Measurements from ENCODE around the gene NAA80.

NAA80 gene

DNA sequence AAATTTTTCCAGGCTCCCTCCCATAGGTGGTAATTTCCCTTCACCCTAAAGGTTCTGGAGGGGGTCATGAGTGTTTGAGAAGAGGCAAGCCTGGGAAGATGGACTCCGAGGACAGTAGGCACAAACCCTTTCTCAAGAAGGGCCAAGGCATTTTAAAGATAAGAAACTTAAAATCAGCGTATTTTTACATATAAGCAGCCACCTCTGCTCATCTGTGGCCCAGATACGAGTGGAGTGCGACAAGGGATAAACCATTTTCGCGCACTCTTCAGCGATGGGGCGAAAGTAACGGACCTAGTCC lies 40.9 kb upstream of the NAA80 start:
- TF ChIP-seq, protein P1, sequence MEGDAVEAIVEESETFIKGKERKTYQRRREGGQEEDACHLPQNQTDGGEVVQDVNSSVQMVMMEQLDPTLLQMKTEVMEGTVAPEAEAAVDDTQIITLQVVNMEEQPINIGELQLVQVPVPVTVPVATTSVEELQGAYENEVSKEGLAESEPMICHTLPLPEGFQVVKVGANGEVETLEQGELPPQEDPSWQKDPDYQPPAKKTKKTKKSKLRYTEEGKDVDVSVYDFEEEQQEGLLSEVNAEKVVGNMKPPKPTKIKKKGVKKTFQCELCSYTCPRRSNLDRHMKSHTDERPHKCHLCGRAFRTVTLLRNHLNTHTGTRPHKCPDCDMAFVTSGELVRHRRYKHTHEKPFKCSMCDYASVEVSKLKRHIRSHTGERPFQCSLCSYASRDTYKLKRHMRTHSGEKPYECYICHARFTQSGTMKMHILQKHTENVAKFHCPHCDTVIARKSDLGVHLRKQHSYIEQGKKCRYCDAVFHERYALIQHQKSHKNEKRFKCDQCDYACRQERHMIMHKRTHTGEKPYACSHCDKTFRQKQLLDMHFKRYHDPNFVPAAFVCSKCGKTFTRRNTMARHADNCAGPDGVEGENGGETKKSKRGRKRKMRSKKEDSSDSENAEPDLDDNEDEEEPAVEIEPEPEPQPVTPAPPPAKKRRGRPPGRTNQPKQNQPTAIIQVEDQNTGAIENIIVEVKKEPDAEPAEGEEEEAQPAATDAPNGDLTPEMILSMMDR (conservative IDR thresholded peaks at IDR 0.05; ENCODE audit: low read depth, low read length), result no peak
- no peaks in the 10 kb centered on the region for H3K4me1 ChIP-seq (ENCODE audit: low read depth, poor library complexity, severe bottlenecking)
- no peak overlapping the region for H3K4me3 ChIP-seq (IDR thresholded peaks at IDR 0.05; ENCODE audit: insufficient read depth, low read depth, low read length)
- peaks cover 19% of the 10 kb centered on the region for H3K79me2 ChIP-seq (ENCODE audit: insufficient read depth, low read depth)
- no peaks in the 10 kb centered on the region for H3K36me3 ChIP-seq (ENCODE audit: insufficient read depth)
- H3K4me2 ChIP-seq, result no peak overlapping the region
- no peaks in the 10 kb centered on the region for H4K20me1 ChIP-seq (ENCODE audit: insufficient read depth)
- H2AFZ ChIP-seq (ENCODE audit: low read depth), result no peak overlapping the region
- no peaks in the 10 kb centered on the region for H3K27me3 ChIP-seq (ENCODE audit: insufficient read depth, low read depth)
- H3K27ac ChIP-seq, result no peak overlapping the region
- no peak overlapping the region for H3K9ac ChIP-seq

DNA sequence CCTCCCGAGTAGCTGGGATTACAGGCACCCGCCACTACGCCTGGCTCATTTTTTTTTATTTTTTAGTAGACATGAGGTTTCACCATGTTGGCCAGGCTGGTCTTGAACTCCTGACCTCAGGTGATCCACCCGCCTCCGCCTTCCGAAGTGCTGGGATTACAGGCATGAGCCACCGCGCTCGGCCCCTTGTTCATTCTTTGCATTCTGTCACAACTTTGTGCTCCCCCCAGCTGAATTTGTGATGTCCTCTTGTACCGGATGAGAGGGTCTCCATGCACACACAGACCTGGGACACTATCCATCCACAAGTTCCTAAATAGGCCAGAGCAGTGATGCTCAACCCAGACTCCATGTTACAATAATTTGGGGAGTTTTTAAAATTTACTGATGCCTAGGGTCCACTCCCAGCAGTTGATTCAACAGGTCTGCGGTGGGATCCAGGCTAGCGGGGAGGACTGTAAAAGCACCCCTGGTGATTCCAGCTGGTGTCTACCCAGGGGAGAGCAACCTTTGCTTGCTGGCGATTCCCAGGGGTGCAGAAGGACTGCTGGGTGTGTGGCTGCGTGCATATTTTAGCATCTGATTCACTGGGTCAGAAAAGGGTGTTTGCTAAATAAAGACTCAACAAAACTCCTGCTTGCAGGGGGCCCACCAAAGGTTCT lies 40.4 kb upstream of the NAA80 start:
- TF ChIP-seq, protein P1 (conservative IDR thresholded peaks at IDR 0.05; ENCODE audit: low read depth, low read length), result no peak
- no peaks in the 10 kb centered on the region for H3K27me3 ChIP-seq (ENCODE audit: insufficient read depth, low read depth)
- H3K4me3 ChIP-seq (IDR thresholded peaks at IDR 0.05; ENCODE audit: insufficient read depth, low read depth, low read length), result no peak overlapping the region
- H3K36me3 ChIP-seq (ENCODE audit: insufficient read depth), result no peaks in the 10 kb centered on the region
- no peak overlapping the region for H3K27ac ChIP-seq
- H3K79me2 ChIP-seq (ENCODE audit: insufficient read depth, low read depth), result peaks cover 24% of the 10 kb centered on the region
- H2AFZ ChIP-seq (ENCODE audit: low read depth), result no peak overlapping the region
- no peak overlapping the region for H3K4me2 ChIP-seq
- H3K9ac ChIP-seq, result no peak overlapping the region
- H3K4me1 ChIP-seq (ENCODE audit: low read depth, poor library complexity, severe bottlenecking), result no peaks in the 10 kb centered on the region
- no peaks in the 10 kb centered on the region for H4K20me1 ChIP-seq (ENCODE audit: insufficient read depth)

DNA sequence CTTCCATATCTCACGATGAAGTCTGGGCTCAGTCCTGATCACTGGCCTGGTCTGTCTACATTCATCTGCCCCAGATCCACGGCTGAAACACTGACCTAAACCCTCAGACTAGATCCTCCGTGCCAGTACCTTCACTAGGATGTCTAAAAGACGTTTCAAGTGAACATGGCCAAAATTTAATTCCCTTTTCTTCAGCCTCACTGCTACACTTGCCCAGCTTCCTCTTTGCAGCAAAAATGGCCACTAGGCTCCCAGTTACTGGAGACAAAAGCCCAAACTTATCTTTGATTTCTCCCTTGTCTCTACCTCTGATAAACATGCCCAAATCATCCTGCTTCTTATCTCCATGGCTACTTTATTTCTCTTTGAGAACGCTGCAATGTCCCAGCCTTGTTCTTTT lies 39.8 kb upstream of the NAA80 start:
- no peaks in the 10 kb centered on the region for H3K27me3 ChIP-seq (ENCODE audit: insufficient read depth, low read depth)
- H3K36me3 ChIP-seq (ENCODE audit: insufficient read depth), result no peaks in the 10 kb centered on the region
- no peak overlapping the region for H3K27ac ChIP-seq
- no peak overlapping the region for H3K4me3 ChIP-seq (IDR thresholded peaks at IDR 0.05; ENCODE audit: insufficient read depth, low read depth, low read length)
- H4K20me1 ChIP-seq (ENCODE audit: insufficient read depth), result no peaks in the 10 kb centered on the region
- H3K4me2 ChIP-seq, result no peak overlapping the region
- H3K9ac ChIP-seq, result no peak overlapping the region
- peaks cover 30% of the 10 kb centered on the region for H3K79me2 ChIP-seq (ENCODE audit: insufficient read depth, low read depth)
- no peak overlapping the region for H2AFZ ChIP-seq (ENCODE audit: low read depth)
- TF ChIP-seq, protein P1 (conservative IDR thresholded peaks at IDR 0.05; ENCODE audit: low read depth, low read length), result no peak
- H3K4me1 ChIP-seq (ENCODE audit: low read depth, poor library complexity, severe bottlenecking), result no peaks in the 10 kb centered on the region

DNA sequence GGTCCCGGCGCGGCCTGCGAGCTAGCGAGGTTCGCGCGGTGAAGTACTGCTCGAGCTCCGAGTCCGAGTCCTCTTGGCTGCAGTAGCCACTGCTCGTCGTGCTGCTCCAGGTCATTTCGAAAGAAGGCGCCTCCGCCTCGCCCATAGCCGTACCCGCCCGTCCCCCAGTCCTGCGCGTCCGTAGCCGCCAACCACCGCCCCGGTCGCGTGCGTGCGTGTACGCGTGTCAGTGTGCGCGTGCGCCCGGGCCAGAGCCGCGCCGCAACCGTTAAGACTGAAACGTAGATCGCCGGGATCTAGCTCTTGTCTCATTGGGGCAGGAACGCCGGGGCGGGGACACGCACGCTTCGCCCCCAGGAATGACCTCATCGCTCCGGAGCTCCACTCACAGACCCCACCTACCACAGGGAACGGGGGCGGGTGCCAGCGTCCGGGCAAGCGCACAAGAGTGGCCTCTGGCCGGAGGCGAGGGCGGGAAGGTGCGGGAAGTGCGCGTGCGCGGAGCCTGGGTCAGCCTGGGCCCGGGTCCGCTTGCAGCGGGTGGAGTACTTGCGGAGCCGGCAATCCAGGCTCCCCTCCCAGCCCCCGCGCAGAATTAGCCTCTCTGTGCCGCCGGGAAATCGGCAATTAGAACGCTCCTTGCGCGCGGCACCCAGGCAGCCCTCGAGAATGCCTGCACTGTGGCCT lies 38.1 kb upstream of the NAA80 start:
- Histone ChIP-seq H3K9ac (peak overlapping the region; percentile 91), H3K4me3 (IDR thresholded peaks at IDR 0.05; ENCODE audit: insufficient read depth, low read depth, low read length) (peak overlapping the region; percentile 57), H4K20me1 (ENCODE audit: insufficient read depth) (no peaks in the 10 kb centered on the region), H3K36me3 (ENCODE audit: insufficient read depth) (no peaks in the 10 kb centered on the region), H3K79me2 (ENCODE audit: insufficient read depth, low read depth) (peaks cover 36% of the 10 kb centered on the region), H3K4me2 (peak overlapping the region; percentile 89), H3K4me1 (ENCODE audit: low read depth, poor library complexity, severe bottlenecking) (no peaks in the 10 kb centered on the region), H2AFZ (ENCODE audit: low read depth) (peak overlapping the region; percentile 67), H3K27ac (peak overlapping the region; percentile 87), H3K27me3 (ENCODE audit: insufficient read depth, low read depth) (no peaks in the 10 kb centered on the region)
- TF ChIP-seq, protein P1 (conservative IDR thresholded peaks at IDR 0.05; ENCODE audit: low read depth, low read length), result no peak

Data from KMS-11 (cell line).